Aorta (tissue), 5 donors: ENCODE measurements around the gene NPHP4. TPM values are rescaled to one million over a fixed set of nuclear protein-coding genes. Genes with fewer than 3 reads are reported as not detected.

Experiments used
- ATAC-seq: fragments of 200-7000 bp; cut with Tn5 transposase; one replicate; pipeline ENCODE4 v1.9.1; 2022; ENCODE audit warnings: moderate library complexity; ENCODE audit not compliant: low FRiP score
- DNase-seq, 2 donors: peaks; one replicate each; pipeline ENCODE4 v3.0.0-alpha.2; 2020
- H3K27ac ChIP-seq, 2 donors: one replicate each; pipeline ENCODE4 v1.5.1; 2013; ENCODE audit warnings: low read length in 2 of 2, mild to moderate bottlenecking in 2 of 2, moderate library complexity in 2 of 2, control low read depth in 1 of 2, inconsistent platforms in 1 of 2, low read depth in 1 of 2
- H3K27me3 ChIP-seq, 2 donors: one replicate each; pipeline ENCODE4 v1.6.1; 2013; ENCODE audit warnings: control low read depth in 1 of 2, low read length in 1 of 2, mild to moderate bottlenecking in 1 of 2, moderate library complexity in 1 of 2; ENCODE audit not compliant: insufficient read depth in 2 of 2, control insufficient read depth in 1 of 2
- H3K36me3 ChIP-seq, 2 donors: one replicate each; pipeline ENCODE4 v1.6.1; 2013; ENCODE audit warnings: control low read depth in 1 of 2, low read length in 1 of 2, mild to moderate bottlenecking in 1 of 2; ENCODE audit not compliant: insufficient read depth in 2 of 2, control insufficient read depth in 1 of 2
- H3K4me1 ChIP-seq, 2 donors: one replicate each; pipeline ENCODE4 v1.6.1; 2013; ENCODE audit warnings: low read length in 2 of 2, control low read depth in 1 of 2, mild to moderate bottlenecking in 1 of 2, moderate library complexity in 1 of 2; ENCODE audit not compliant: insufficient read depth in 2 of 2, control insufficient read depth in 1 of 2
- H3K4me3 ChIP-seq, 2 donors: one replicate each; pipeline ENCODE4 v1.5.1; 2013; ENCODE audit warnings: low read length in 2 of 2, control low read depth in 1 of 2, mild to moderate bottlenecking in 1 of 2
- H3K9me3 ChIP-seq: one replicate; pipeline ENCODE4 v1.6.1; 2013; ENCODE audit warnings: mild to moderate bottlenecking, low read length; ENCODE audit not compliant: control insufficient read depth
- WGBS, 2 donors: extraction: QIAGEN DNeasy Blood & Tissue Kit; methylation state at CpG; one replicate each; pipeline ENCODE4 v1.1.7; 2013; 5-methylcytosine and 5-hydroxymethylcytosine counted together
- intact Hi-C, 2 donors: fragments of 100-400 bp; cut with DNase I; formaldehyde crosslinking; loops; one replicate each; pipeline versions ENCODE4 v1.14.2 to v1.15.0; 2022
- polyA plus RNA-seq, 2 donors: library from polyadenylated mRNA; stranded (reverse); fragments of 200-250 nt; gene quantifications; one replicate each; pipeline ENCODE4 v1.2.3, GENCODE V29; 2013
- total RNA-seq, 2 donors: library from RNA; stranded (reverse); fragmentation: NEBNext Ultra II Directional; extraction: Animal tissue kit (Norgen Biotek cat#: 25700); gene quantifications; one replicate each; pipeline ENCODE4 v1.2.1, GENCODE V29; 2021
- donor health status: healthy with polysubstance abuse.
- donor health status: Bipolar disorder and iron deficiency.
- donor health status: DM: no; HTN: no; CAD: no.
- donor health status: DM: no; HTN: no; CAD: no.
- donor health status: DM: yes; HTN: yes; CAD: no.

Gene NPHP4
- total and polyA plus RNA-seq, 4 donors: 2.4 to 15.1 (median 6.3) TPM

GRCh38 chr1:5907966-5908365 lies 84.3 kb downstream of the NPHP4 start:
- Histone ChIP-seq H3K36me3 (peaks cover 0 to 3% of the 10 kb centered on the region in 2 donors), H3K4me3 (no peak overlapping the region), H3K27ac (no peak overlapping the region), H3K4me1 (no peaks in the 10 kb centered on the region), H3K9me3 (no peaks in the 10 kb centered on the region), H3K27me3 (no peaks in the 10 kb centered on the region)
- intact Hi-C loops: no loop called here
- ATAC-seq (no peak), DNase-seq (no peak)
- 96 to 97% methylated on average over 8 of the region's 8 CpGs for WGBS, 2 donors

- no peaks in the 10 kb centered on the region for H3K27me3 ChIP-seq
- DNase-seq (peak in 1 of 2 donors; percentile 57), ATAC-seq (no peak)
- no peaks in the 10 kb centered on the region for H3K9me3 ChIP-seq
- intact Hi-C loops: no loop called here
- H3K4me1 ChIP-seq: no peaks in the 10 kb centered on the region
- H3K27ac ChIP-seq: no peak overlapping the region
- no peak overlapping the region for H3K4me3 ChIP-seq
- WGBS, 2 donors: 93 to 94% methylated on average over 11 of the region's 11 CpGs
- H3K36me3 ChIP-seq: peaks cover 0 to 3% of the 10 kb centered on the region in 2 donors
These were observed 84.8 kb downstream of the NPHP4 start for GRCh38 chr1:5907386-5907785.

- H3K9me3 ChIP-seq: no peaks in the 10 kb centered on the region
- H3K4me3 ChIP-seq: no peak overlapping the region
- no peaks in the 10 kb centered on the region for H3K27me3 ChIP-seq
- peak in 1 of 2 donors; percentile 66 for DNase-seq
- no peak overlapping the region for H3K27ac ChIP-seq
- ATAC-seq: no peak
- peaks cover 0 to 3% of the 10 kb centered on the region in 2 donors for H3K36me3 ChIP-seq
- intact Hi-C loops: no loop called here
- no peaks in the 10 kb centered on the region for H3K4me1 ChIP-seq
- 96% methylated on average over 12 of the region's 12 CpGs for WGBS, 2 donors
These were observed 85.3 kb downstream of the NPHP4 start for GRCh38 chr1:5906966-5907365.

GRCh38 chr1:5906116-5906515 lies 86.1 kb downstream of the NPHP4 start:
- H3K27ac ChIP-seq: no peak overlapping the region
- no peaks in the 10 kb centered on the region for H3K27me3 ChIP-seq
- H3K4me3 ChIP-seq: no peak overlapping the region
- H3K36me3 ChIP-seq: peaks cover 0 to 3% of the 10 kb centered on the region in 2 donors
- no peaks in the 10 kb centered on the region for H3K9me3 ChIP-seq
- DNase-seq (peak in 1 of 2 donors; percentile 37), ATAC-seq (no peak)
- 91 to 93% methylated on average over 6 of the region's 6 CpGs for WGBS, 2 donors
- intact Hi-C loops: no loop called here
- H3K4me1 ChIP-seq: no peaks in the 10 kb centered on the region

GRCh38 chr1:5905436-5905835 lies 86.8 kb downstream of the NPHP4 start:
- no peaks in the 10 kb centered on the region for H3K4me1 ChIP-seq
- no peaks in the 10 kb centered on the region for H3K27me3 ChIP-seq
- H3K4me3 ChIP-seq: no peak overlapping the region
- ATAC-seq (no peak), DNase-seq (peak in 1 of 2 donors; percentile 24)
- H3K27ac ChIP-seq: no peak overlapping the region
- intact Hi-C loops: no loop called here
- H3K36me3 ChIP-seq: peaks cover 0 to 3% of the 10 kb centered on the region in 2 donors
- no peaks in the 10 kb centered on the region for H3K9me3 ChIP-seq
- WGBS, 2 donors: 91 to 93% methylated on average over 12 of the region's 12 CpGs

GRCh38 chr1:5904551-5904950 lies 87.7 kb downstream of the NPHP4 start:
- H3K4me3 ChIP-seq: no peak overlapping the region
- H3K27me3 ChIP-seq: no peaks in the 10 kb centered on the region
- DNase-seq (peak in 1 of 2 donors; percentile 59), ATAC-seq (no peak)
- no peak overlapping the region for H3K27ac ChIP-seq
- intact Hi-C loops: no loop called here
- 92 to 96% methylated on average over 12 of the region's 12 CpGs for WGBS, 2 donors
- H3K36me3 ChIP-seq: peaks cover 0 to 3% of the 10 kb centered on the region in 2 donors
- H3K4me1 ChIP-seq: no peaks in the 10 kb centered on the region
- H3K9me3 ChIP-seq: no peaks in the 10 kb centered on the region

GRCh38 chr1:5903680-5904079 lies 88.5 kb downstream of the NPHP4 start:
- Histone ChIP-seq H3K36me3 (peaks cover 0 to 3% of the 10 kb centered on the region in 2 donors), H3K4me1 (no peaks in the 10 kb centered on the region), H3K27ac (no peak overlapping the region), H3K9me3 (no peaks in the 10 kb centered on the region), H3K27me3 (no peaks in the 10 kb centered on the region), H3K4me3 (no peak overlapping the region)
- 95 to 97% methylated on average over 8 of the region's 8 CpGs for WGBS, 2 donors
- intact Hi-C loops: no loop called here
- no peak for ATAC-seq
- peak in 1 of 2 donors; percentile 46 for DNase-seq

- no peaks in the 10 kb centered on the region for H3K27me3 ChIP-seq
- H3K4me1 ChIP-seq: no peaks in the 10 kb centered on the region
- no peaks in the 10 kb centered on the region for H3K9me3 ChIP-seq
- intact Hi-C loops: no loop called here
- no peak for ATAC-seq
- H3K4me3 ChIP-seq: no peak overlapping the region
- no peak for DNase-seq
- no peak overlapping the region for H3K27ac ChIP-seq
- H3K36me3 ChIP-seq: peaks cover 0 to 3% of the 10 kb centered on the region in 2 donors
- WGBS, 2 donors: 89 to 92% methylated on average over 5 of the region's 5 CpGs
These were observed 89.2 kb downstream of the NPHP4 start for GRCh38 chr1:5903031-5903430.

- peak in 1 of 2 donors; percentile 25 for DNase-seq
- H3K36me3 ChIP-seq: peaks cover 0 to 3% of the 10 kb centered on the region in 2 donors
These were observed 90.4 kb downstream of the NPHP4 start for GRCh38 chr1:5901841-5902240.

More at GRCh38 chr1:5901841-5902240, 90.4 kb downstream of the NPHP4 start:
- Histone ChIP-seq H3K27ac (no peak overlapping the region), H3K4me3 (no peak overlapping the region), H3K4me1 (no peaks in the 10 kb centered on the region), H3K27me3 (no peaks in the 10 kb centered on the region), H3K9me3 (no peaks in the 10 kb centered on the region)
- WGBS, 2 donors: 71 to 74% methylated on average over 2 of the region's 2 CpGs
- intact Hi-C loops: no loop called here
- no peak for ATAC-seq
